Prostate gland (tissue), 2 donors: ENCODE measurements around the gene EMID1.

ENCODE experiments used
- POLR2A ChIP-seq: fragments of 450-650 bp; IDR thresholded peaks from one replicate; pipeline ENCODE4 v1.6.1; 2016; ENCODE audit warnings: antibody characterized with exemption, mild to moderate bottlenecking
- TF ChIP-seq, protein P1 (sequence below), 4 experiments: fragments of 200-600 bp in 2 of 4; fragments of 450-650 bp in 2 of 4; sonication (generic) in 2 of 4; IDR thresholded peaks; 1 replicate in 3 of 4; 2 replicates in 1 of 4; pipeline ENCODE4 v1.5.1; 2016 to 2019; ENCODE audit warnings: antibody characterized with exemption in 4 of 4, mild to moderate bottlenecking in 2 of 4, moderate library complexity in 2 of 4

DNA sequence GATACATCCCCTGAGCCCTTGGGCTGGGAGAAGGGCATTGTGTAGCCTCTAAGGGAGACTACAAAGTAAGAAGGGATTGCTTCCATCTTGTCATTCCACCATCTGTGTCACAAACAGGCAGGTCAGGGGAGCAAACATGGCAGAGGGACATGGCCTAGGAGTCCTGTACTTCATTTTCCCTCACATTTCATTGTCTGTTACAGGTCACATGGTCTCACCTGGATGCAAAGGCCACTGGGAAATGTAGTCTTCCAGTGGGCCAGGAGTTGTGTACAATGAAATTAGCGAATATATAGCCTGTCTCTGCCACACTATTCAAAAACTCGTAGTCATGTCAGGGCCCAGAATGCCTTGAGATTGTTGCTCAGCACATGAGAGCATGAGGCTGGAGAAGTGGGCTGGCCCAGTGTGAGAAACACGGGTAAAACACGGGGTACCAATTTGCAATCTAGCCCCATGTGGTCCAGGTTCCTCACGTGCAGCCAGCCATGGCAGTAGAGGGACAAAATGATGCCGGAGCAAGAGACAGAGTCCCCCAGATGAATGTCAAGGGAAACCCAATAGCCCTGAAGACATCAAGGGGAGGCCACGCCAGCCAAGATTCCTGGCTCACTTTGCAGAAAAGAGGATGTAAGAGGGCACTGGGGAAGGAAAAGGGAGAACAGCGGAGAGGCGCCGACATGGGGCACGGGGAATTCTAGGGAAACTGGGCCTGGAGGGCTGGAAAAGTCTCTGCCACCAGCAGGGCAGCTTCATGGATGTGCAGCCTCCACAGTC, 47.7 kb upstream of the EMID1 start:
- TF ChIP-seq POLR2A: no peak
- TF ChIP-seq, protein P1, sequence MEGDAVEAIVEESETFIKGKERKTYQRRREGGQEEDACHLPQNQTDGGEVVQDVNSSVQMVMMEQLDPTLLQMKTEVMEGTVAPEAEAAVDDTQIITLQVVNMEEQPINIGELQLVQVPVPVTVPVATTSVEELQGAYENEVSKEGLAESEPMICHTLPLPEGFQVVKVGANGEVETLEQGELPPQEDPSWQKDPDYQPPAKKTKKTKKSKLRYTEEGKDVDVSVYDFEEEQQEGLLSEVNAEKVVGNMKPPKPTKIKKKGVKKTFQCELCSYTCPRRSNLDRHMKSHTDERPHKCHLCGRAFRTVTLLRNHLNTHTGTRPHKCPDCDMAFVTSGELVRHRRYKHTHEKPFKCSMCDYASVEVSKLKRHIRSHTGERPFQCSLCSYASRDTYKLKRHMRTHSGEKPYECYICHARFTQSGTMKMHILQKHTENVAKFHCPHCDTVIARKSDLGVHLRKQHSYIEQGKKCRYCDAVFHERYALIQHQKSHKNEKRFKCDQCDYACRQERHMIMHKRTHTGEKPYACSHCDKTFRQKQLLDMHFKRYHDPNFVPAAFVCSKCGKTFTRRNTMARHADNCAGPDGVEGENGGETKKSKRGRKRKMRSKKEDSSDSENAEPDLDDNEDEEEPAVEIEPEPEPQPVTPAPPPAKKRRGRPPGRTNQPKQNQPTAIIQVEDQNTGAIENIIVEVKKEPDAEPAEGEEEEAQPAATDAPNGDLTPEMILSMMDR (IDR thresholded peaks at IDR 0.05): no peak
